ENCODE data around the gene PIP4K2B.

- TF ChIP-seq CTCF (IDR thresholded peaks at IDR 0.05) (no peak), EP300 (IDR thresholded peaks at IDR 0.05) (no peak)
These were observed 65.9 kb downstream of the PIP4K2B start for GRCh38 chr17:38733282-38733981.
